Mesendoderm (in vitro differentiated cells): ENCODE results near the gene C16orf87.

Source experiments
- DNase-seq: peaks from one replicate; pipeline ENCODE4 v3.0.0; 2013
- H2AK5ac ChIP-seq: 2 replicates; pipeline ENCODE4 v1.6.1; 2013; ENCODE audit warnings: low read length, inconsistent platforms
- H2BK120ac ChIP-seq: 2 replicates; pipeline ENCODE4 v1.6.1; 2013; ENCODE audit warnings: low read depth, mild to moderate bottlenecking, low read length, moderate library complexity, mixed read lengths
- H2BK15ac ChIP-seq: replicated peaks from 2 replicates; pipeline ENCODE4 v1.6.1; 2013; ENCODE audit warnings: low read depth, mild to moderate bottlenecking, moderate library complexity
- H2BK5ac ChIP-seq: 2 replicates; pipeline ENCODE4 v1.6.1; 2013; ENCODE audit warnings: low read length, inconsistent platforms
- H3K18ac ChIP-seq: 2 replicates; pipeline ENCODE4 v1.6.1; 2013; ENCODE audit warnings: mild to moderate bottlenecking, low read length, mixed read lengths
- H3K23ac ChIP-seq: one replicate; pipeline ENCODE4 v1.6.1; 2013; ENCODE audit warnings: low read length
- H3K27ac ChIP-seq: 2 replicates; pipeline ENCODE4 v1.5.1; 2013; ENCODE audit warnings: low read depth, mild to moderate bottlenecking, inconsistent platforms, low read length, moderate library complexity
- H3K27me3 ChIP-seq: 2 replicates; pipeline ENCODE4 v1.6.1; 2013; ENCODE audit warnings: low read length, control low read depth, mild to moderate bottlenecking, inconsistent platforms; ENCODE audit not compliant: insufficient read depth, poor library complexity
- H3K36me3 ChIP-seq: 2 replicates; pipeline ENCODE4 v1.6.1; 2013; ENCODE audit warnings: low read length, inconsistent platforms; ENCODE audit not compliant: control insufficient read depth, insufficient read depth
- H3K4ac ChIP-seq: one replicate; pipeline ENCODE4 v1.6.1; 2013; ENCODE audit warnings: low read depth, mild to moderate bottlenecking, low read length, moderate library complexity
- H3K4me1 ChIP-seq: 2 replicates; pipeline ENCODE4 v1.6.1; 2013; ENCODE audit warnings: low read depth, low read length, inconsistent platforms; ENCODE audit not compliant: control insufficient read depth
- H3K4me2 ChIP-seq: 2 replicates; pipeline ENCODE4 v1.6.1; 2013; ENCODE audit warnings: low read length
- H3K4me3 ChIP-seq: 2 replicates; pipeline ENCODE4 v1.5.1; 2013; ENCODE audit warnings: mild to moderate bottlenecking, low read length
- H3K56ac ChIP-seq: one replicate; pipeline ENCODE4 v1.6.1; 2013; ENCODE audit warnings: low read length
- H3K79me1 ChIP-seq: 2 replicates; pipeline ENCODE4 v1.6.1; 2013; ENCODE audit warnings: low read length, inconsistent platforms
- H3K79me2 ChIP-seq: 2 replicates; pipeline ENCODE4 v1.6.1; 2013; ENCODE audit warnings: mild to moderate bottlenecking, low read length; ENCODE audit not compliant: control insufficient read depth, insufficient read depth
- H3K9ac ChIP-seq: 2 replicates; pipeline ENCODE4 v1.6.1; 2013; ENCODE audit warnings: low read length, inconsistent platforms
- H4K5ac ChIP-seq: one replicate; pipeline ENCODE4 v1.6.1; 2013; ENCODE audit warnings: low read length
- H4K8ac ChIP-seq: one replicate; pipeline ENCODE4 v1.6.1; 2013; ENCODE audit warnings: low read depth, mild to moderate bottlenecking, control low read depth, low read length, moderate library complexity
- WGBS: extraction: QIAGEN DNeasy Blood & Tissue Kit; methylation state at CpG from one replicate; pipeline ENCODE4 v1.1.7; 2013; ENCODE audit warnings: low lambda C conversion rate, missing lambda C conversion rate; ENCODE audit not compliant: insufficient coverage; ENCODE audit errors: extremely low coverage; 5-methylcytosine and 5-hydroxymethylcytosine counted together

The C16orf87 gene

GRCh38 chr16:46857368-46857945, 26.5 kb upstream of the C16orf87 start:
- Histone ChIP-seq H2AK5ac (no peak overlapping the region), H3K9ac (no peak overlapping the region), H3K56ac (no peak overlapping the region), H3K23ac (no peak overlapping the region), H3K4me1 (no peaks in the 10 kb centered on the region), H2BK15ac (no peak overlapping the region), H2BK5ac (no peak overlapping the region), H2BK120ac (no peak overlapping the region), H3K4me2 (no peak overlapping the region), H4K5ac (no peak overlapping the region), H3K36me3 (no peaks in the 10 kb centered on the region), H3K27ac (no peak overlapping the region), H3K27me3 (no peaks in the 10 kb centered on the region), H3K4ac (no peak overlapping the region), H3K4me3 (no peak overlapping the region), H3K79me1 (no peaks in the 10 kb centered on the region), H3K79me2 (no peaks in the 10 kb centered on the region), H3K18ac (no peak overlapping the region), H4K8ac (no peak overlapping the region)
- DNase-seq: no peak
- no CpG with 5 or more reads among the region's 6 CpGs for WGBS

GRCh38 chr16:46855389-46855788, 24.4 kb upstream of the C16orf87 start:
- Histone ChIP-seq H3K36me3 (no peaks in the 10 kb centered on the region), H3K23ac (no peak overlapping the region), H3K27ac (no peak overlapping the region), H2BK15ac (no peak overlapping the region), H3K4me3 (no peak overlapping the region), H3K4me1 (peaks cover 2% of the 10 kb centered on the region), H3K56ac (no peak overlapping the region), H3K79me2 (no peaks in the 10 kb centered on the region), H2AK5ac (no peak overlapping the region), H3K18ac (no peak overlapping the region), H3K4me2 (no peak overlapping the region), H3K9ac (no peak overlapping the region), H4K8ac (no peak overlapping the region), H3K4ac (no peak overlapping the region), H3K27me3 (no peaks in the 10 kb centered on the region), H2BK120ac (no peak overlapping the region), H2BK5ac (no peak overlapping the region), H3K79me1 (no peaks in the 10 kb centered on the region), H4K5ac (no peak overlapping the region)
- WGBS: no CpG with 5 or more reads among the region's 4 CpGs
- DNase-seq: no peak

GRCh38 chr16:46854846-46855245, 23.9 kb upstream of the C16orf87 start:
- Histone ChIP-seq H3K4me2 (no peak overlapping the region), H3K18ac (no peak overlapping the region), H3K79me1 (no peaks in the 10 kb centered on the region), H2BK120ac (no peak overlapping the region), H2BK5ac (no peak overlapping the region), H3K9ac (no peak overlapping the region), H3K27me3 (no peaks in the 10 kb centered on the region), H3K4me1 (peaks cover 2% of the 10 kb centered on the region), H3K36me3 (no peaks in the 10 kb centered on the region), H4K5ac (no peak overlapping the region), H3K4ac (no peak overlapping the region), H3K4me3 (no peak overlapping the region), H2AK5ac (no peak overlapping the region), H3K23ac (no peak overlapping the region), H3K79me2 (no peaks in the 10 kb centered on the region), H3K27ac (no peak overlapping the region), H4K8ac (no peak overlapping the region), H2BK15ac (no peak overlapping the region), H3K56ac (no peak overlapping the region)
- DNase-seq: no peak
- WGBS: no CpG with 5 or more reads among the region's 2 CpGs

GRCh38 chr16:46853713-46854443, 22.9 kb upstream of the C16orf87 start:
- no peak overlapping the region for H2AK5ac ChIP-seq
- H3K27me3 ChIP-seq: no peaks in the 10 kb centered on the region
- no peaks in the 10 kb centered on the region for H3K79me1 ChIP-seq
- H3K9ac ChIP-seq: no peak overlapping the region
- no peak overlapping the region for H3K23ac ChIP-seq
- H4K8ac ChIP-seq: no peak overlapping the region
- H2BK120ac ChIP-seq: no peak overlapping the region
- H2BK5ac ChIP-seq: no peak overlapping the region
- peak; percentile 90 for DNase-seq
- no peaks in the 10 kb centered on the region for H3K36me3 ChIP-seq
- WGBS: no CpG with 5 or more reads among the region's 5 CpGs
- H3K4me2 ChIP-seq: no peak overlapping the region
- no peak overlapping the region for H3K27ac ChIP-seq
- H3K4me1 ChIP-seq: peaks cover 2% of the 10 kb centered on the region
- H4K5ac ChIP-seq: no peak overlapping the region
- H3K4ac ChIP-seq: no peak overlapping the region
- H3K79me2 ChIP-seq: no peaks in the 10 kb centered on the region
- no peak overlapping the region for H3K56ac ChIP-seq
- no peak overlapping the region for H3K18ac ChIP-seq
- no peak overlapping the region for H2BK15ac ChIP-seq
- no peak overlapping the region for H3K4me3 ChIP-seq

GRCh38 chr16:46852130-46852529, 21.1 kb upstream of the C16orf87 start:
- no peak overlapping the region for H3K27ac ChIP-seq
- H2AK5ac ChIP-seq: no peak overlapping the region
- no peak overlapping the region for H2BK15ac ChIP-seq
- H3K27me3 ChIP-seq: no peaks in the 10 kb centered on the region
- H3K4me2 ChIP-seq: no peak overlapping the region
- H3K18ac ChIP-seq: no peak overlapping the region
- no peak overlapping the region for H2BK5ac ChIP-seq
- no peak for DNase-seq
- H2BK120ac ChIP-seq: no peak overlapping the region
- H3K79me1 ChIP-seq: no peaks in the 10 kb centered on the region
- no peaks in the 10 kb centered on the region for H3K79me2 ChIP-seq
- no peaks in the 10 kb centered on the region for H3K36me3 ChIP-seq
- no peak overlapping the region for H4K5ac ChIP-seq
- no peak overlapping the region for H3K56ac ChIP-seq
- H3K9ac ChIP-seq: no peak overlapping the region
- peaks cover 2% of the 10 kb centered on the region for H3K4me1 ChIP-seq
- WGBS: no CpG with 5 or more reads among the region's 3 CpGs
- H3K23ac ChIP-seq: no peak overlapping the region
- H3K4me3 ChIP-seq: no peak overlapping the region
- H3K4ac ChIP-seq: no peak overlapping the region
- no peak overlapping the region for H4K8ac ChIP-seq
